Measurements from ENCODE around the gene FARS2.

DNA sequence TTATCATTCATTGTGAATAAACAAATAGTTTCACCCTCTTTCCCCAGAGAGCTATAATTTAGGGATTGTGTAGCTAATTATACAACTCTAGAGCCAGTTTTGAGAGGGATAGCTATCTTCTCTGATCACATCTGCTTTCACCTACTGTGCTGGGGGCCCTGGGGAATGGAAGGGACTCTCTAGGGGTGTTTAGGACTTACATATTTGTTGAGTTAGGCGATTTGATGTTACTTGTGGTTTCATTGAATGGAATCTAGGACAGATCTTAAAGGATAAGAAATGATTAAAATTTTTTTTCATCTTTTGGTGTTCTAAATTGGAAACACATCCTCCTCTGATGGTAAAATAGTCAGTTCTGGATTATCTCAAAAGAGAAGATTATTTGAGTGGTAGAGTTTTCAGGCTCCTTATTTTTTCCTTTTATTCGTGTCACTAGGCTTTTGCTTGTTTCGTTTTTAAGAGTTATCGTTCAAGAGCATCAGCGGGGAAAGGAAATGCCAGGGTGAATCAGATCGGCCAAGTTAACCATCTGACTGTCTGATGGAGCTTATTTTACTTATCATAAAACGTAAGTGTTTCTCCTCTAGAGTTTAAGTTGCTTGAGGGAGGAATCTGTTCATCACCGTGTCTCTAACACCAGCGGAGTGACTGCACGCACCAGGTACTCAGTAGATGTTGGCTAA, 236.7 kb downstream of the FARS2 start:
- no peak for TF ChIP-seq CTCF (IDR thresholded peaks at IDR 0.05)
- no peak for TF ChIP-seq POLR2A (IDR thresholded peaks at IDR 0.05)

Data from vagina (tissue), 2 donors.